Left renal cortex interstitium (tissue), 4 donors: ENCODE measurements around the gene PDGFA. TPM values are rescaled to one million over a fixed set of nuclear protein-coding genes. Genes with fewer than 3 reads are reported as not detected.

Experiments used
- DNase-seq, 4 donors: peaks; one replicate each; pipeline ENCODE4 v3.0.0-alpha.2; 2013; ENCODE audit warnings: low read depth in 4 of 4, low spot score in 2 of 4, missing footprints in 1 of 4
- polyA plus RNA-seq, 4 donors: library from polyadenylated mRNA; unstranded; fragments of 120-200 nt; gene quantifications; one replicate each; pipeline ENCODE4 v1.2.1, GENCODE V29; 2013; ENCODE audit not compliant: insufficient read length in 4 of 4

PDGFA gene
- polyA plus RNA-seq, 4 donors = 44.5 to 57.8 (median 50.3) TPM

GRCh38 chr7:477626-478220 lies 41.9 kb downstream of the PDGFA start:
- DNase-seq = no peak

- no peak for DNase-seq
Observed at GRCh38 chr7:476736-477360, 42.8 kb downstream of the PDGFA start.

- DNase-seq = no peak
Observed at GRCh38 chr7:475951-476441, 43.6 kb downstream of the PDGFA start.

- no peak for DNase-seq
Observed at GRCh38 chr7:475425-475728, 44.3 kb downstream of the PDGFA start.

GRCh38 chr7:474605-475424 lies 44.8 kb downstream of the PDGFA start:
- DNase-seq = no peak

- no peak for DNase-seq
Observed at GRCh38 chr7:473870-474604, 45.6 kb downstream of the PDGFA start.

- DNase-seq = no peak
Observed at GRCh38 chr7:473211-473734, 46.4 kb downstream of the PDGFA start.

- no peak for DNase-seq
Observed at GRCh38 chr7:472640-472957, 47.0 kb downstream of the PDGFA start.

- DNase-seq = no peak
Observed at GRCh38 chr7:471866-472639, 47.6 kb downstream of the PDGFA start.

- DNase-seq = no peak
Observed at GRCh38 chr7:471191-471865, 48.3 kb downstream of the PDGFA start.

- DNase-seq = no peak
Observed at GRCh38 chr7:469563-469961, 50.1 kb downstream of the PDGFA start.

- no peak for DNase-seq
Observed at GRCh38 chr7:468681-469562, 50.7 kb downstream of the PDGFA start.

GRCh38 chr7:467856-468545 lies 51.6 kb downstream of the PDGFA start:
- no peak for DNase-seq

- no peak for DNase-seq
Observed at GRCh38 chr7:467393-467828, 52.2 kb downstream of the PDGFA start.

GRCh38 chr7:466465-467191 lies 53.0 kb downstream of the PDGFA start:
- DNase-seq = no peak

- DNase-seq = no peak
Observed at GRCh38 chr7:465710-466400, 53.8 kb downstream of the PDGFA start.
